PC-9 (cell line): ENCODE data around the gene XRCC4.

Experiments used
- CTCF ChIP-seq: fragments of 200-600 bp; sonication (generic); conservative IDR thresholded peaks from 2 replicates; pipeline ENCODE4 v1.6.1; 2017; ENCODE audit warnings: mixed run types, antibody characterized with exemption, mild to moderate bottlenecking, moderate library complexity
- EZH2 ChIP-seq: fragments of 200-600 bp; sonication (generic); IDR thresholded peaks from 2 replicates; pipeline ENCODE4 v1.8.0; 2017; ENCODE audit warnings: antibody characterized with exemption, low read depth

GRCh38 chr5:83077662-83078261 lies 415 bp downstream of the XRCC4 start:
- TF ChIP-seq CTCF (no peak), EZH2 (no peak)
